ENCODE measurements around the gene GLTP. TPM values are rescaled to one million over a fixed set of nuclear protein-coding genes. Genes with fewer than 3 reads are reported as not detected.

The GLTP gene
- total RNA-seq, 1 experiment from 2014 or later = 78.2 TPM

DNA sequence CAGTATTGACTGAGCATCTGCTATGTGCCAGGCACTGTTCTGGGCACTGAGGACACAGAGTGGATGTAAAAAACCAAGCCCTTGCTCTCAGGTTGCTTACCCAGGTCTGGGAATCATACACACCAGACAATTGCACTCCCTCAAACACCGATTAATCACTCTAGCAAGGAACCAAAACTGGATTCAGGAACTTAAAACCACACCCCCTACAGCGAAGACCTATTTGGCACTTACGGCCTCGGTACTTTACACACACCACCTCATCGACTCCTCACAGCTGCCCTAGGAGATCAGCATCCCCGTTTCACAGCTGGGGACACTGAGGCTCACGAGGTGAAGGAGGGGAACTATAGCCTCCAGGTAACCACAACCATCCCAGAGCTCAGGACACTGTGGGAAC, 1.6 kb downstream of the GLTP start:
- Histone ChIP-seq H3K27ac (ENCODE audit: low read length) (no peak overlapping the region), H3K36me3 (ENCODE audit: low read depth, low read length) (no peaks in the 10 kb centered on the region), H3K27me3 (ENCODE audit: low read length) (no peaks in the 10 kb centered on the region), H3K9ac (ENCODE audit: low read length) (no peak overlapping the region), H3K4me3 (ENCODE audit: low read length) (peak overlapping the region; percentile 84), H3F3A (ENCODE audit: low read length, unreplicated experiment) (no peaks in the 10 kb centered on the region), H3K4me2 (ENCODE audit: low read length) (peak overlapping the region; percentile 93), H4K20me1 (ENCODE audit: low read length) (no peaks in the 10 kb centered on the region; the same call in 1 of the 2 replicates), H2AFZ (ENCODE audit: low read length) (peak overlapping the region; percentile 78; the same call in 1 of the 2 replicates), H3K9me3 (ENCODE audit: low read length) (no peaks in the 10 kb centered on the region), H3K9me2 (replicated peaks; ENCODE audit: low read length) (no peaks in the 10 kb centered on the region), H3K79me2 (ENCODE audit: low read length) (peaks cover 58% of the 10 kb centered on the region), H3K4me1 (ENCODE audit: insufficient read depth, low read length) (peaks cover 47% of the 10 kb centered on the region)
- CTCF ChIA-PET = no interaction called here
- no TSS peak for BruUV-seq (replicated peaks)
- no peak for DNase-seq
- intact Hi-C loops (cut with micrococcal nuclease) = no loop called here
- POLR2A ChIA-PET (ENCODE audit: unreplicated experiment) = no interaction called here
- ATAC-seq = no peak
- TF ChIP-seq EZH2phosphoT487 (IDR thresholded peaks at IDR 0.05; ENCODE audit: borderline replicate concordance, low read length) (no peak), EZH2 (IDR thresholded peaks at IDR 0.05; ENCODE audit: low read length, unreplicated experiment) (no peak)
- TF ChIP-seq, protein P1, sequence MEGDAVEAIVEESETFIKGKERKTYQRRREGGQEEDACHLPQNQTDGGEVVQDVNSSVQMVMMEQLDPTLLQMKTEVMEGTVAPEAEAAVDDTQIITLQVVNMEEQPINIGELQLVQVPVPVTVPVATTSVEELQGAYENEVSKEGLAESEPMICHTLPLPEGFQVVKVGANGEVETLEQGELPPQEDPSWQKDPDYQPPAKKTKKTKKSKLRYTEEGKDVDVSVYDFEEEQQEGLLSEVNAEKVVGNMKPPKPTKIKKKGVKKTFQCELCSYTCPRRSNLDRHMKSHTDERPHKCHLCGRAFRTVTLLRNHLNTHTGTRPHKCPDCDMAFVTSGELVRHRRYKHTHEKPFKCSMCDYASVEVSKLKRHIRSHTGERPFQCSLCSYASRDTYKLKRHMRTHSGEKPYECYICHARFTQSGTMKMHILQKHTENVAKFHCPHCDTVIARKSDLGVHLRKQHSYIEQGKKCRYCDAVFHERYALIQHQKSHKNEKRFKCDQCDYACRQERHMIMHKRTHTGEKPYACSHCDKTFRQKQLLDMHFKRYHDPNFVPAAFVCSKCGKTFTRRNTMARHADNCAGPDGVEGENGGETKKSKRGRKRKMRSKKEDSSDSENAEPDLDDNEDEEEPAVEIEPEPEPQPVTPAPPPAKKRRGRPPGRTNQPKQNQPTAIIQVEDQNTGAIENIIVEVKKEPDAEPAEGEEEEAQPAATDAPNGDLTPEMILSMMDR (conservative IDR thresholded peaks at IDR 0.05; ENCODE audit: low read depth, low read length) = no peak

DNA sequence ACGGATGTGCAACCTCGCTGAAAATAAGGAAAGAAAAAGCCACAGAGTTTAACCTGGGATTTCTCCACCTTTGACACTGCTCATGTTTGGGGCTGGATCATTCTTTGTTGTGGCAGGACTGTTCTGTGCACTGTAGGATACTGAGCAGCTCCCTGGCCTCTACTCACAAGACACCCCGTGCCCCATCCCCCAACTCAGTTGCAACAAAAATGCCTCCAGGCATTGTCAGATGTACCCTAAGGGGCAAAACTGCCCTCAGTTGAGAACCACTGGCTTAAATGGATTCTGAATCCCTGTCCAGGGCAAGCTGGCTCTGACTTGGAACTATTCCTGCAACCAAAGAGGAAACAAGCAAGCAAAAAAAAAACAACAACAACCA, 2.1 kb downstream of the GLTP start:
- Histone ChIP-seq H3K9me2 (replicated peaks; ENCODE audit: low read length) (no peaks in the 10 kb centered on the region), H4K20me1 (ENCODE audit: low read length) (no peaks in the 10 kb centered on the region; the same call in 1 of the 2 replicates), H3K4me3 (ENCODE audit: low read length) (peak overlapping the region; percentile 84; the same call in 1 of the 2 replicates), H3K4me2 (ENCODE audit: low read length) (peak overlapping the region; percentile 93), H3K79me2 (ENCODE audit: low read length) (peaks cover 60% of the 10 kb centered on the region), H3K9ac (ENCODE audit: low read length) (no peak overlapping the region), H3K9me3 (ENCODE audit: low read length) (no peaks in the 10 kb centered on the region), H2AFZ (ENCODE audit: low read length) (no peak overlapping the region), H3K36me3 (ENCODE audit: low read depth, low read length) (no peaks in the 10 kb centered on the region), H3K4me1 (ENCODE audit: insufficient read depth, low read length) (peaks cover 47% of the 10 kb centered on the region), H3K27me3 (ENCODE audit: low read length) (no peaks in the 10 kb centered on the region), H3F3A (ENCODE audit: low read length, unreplicated experiment) (no peaks in the 10 kb centered on the region), H3K27ac (ENCODE audit: low read length) (no peak overlapping the region)
- no peak for TF ChIP-seq EZH2phosphoT487 (IDR thresholded peaks at IDR 0.05; ENCODE audit: borderline replicate concordance, low read length)
- TF ChIP-seq, protein P1 (conservative IDR thresholded peaks at IDR 0.05; ENCODE audit: low read depth, low read length) = no peak
- no peak for TF ChIP-seq EZH2 (IDR thresholded peaks at IDR 0.05; ENCODE audit: low read length, unreplicated experiment)
- ChIA-PET CTCF (interaction anchor here (0.5 kb wide), 1 partner anchor 33 kb away, joined by 11 read pairs; no protein-coding TSS in a partner anchor), POLR2A (ENCODE audit: unreplicated experiment) (no interaction called here)
- no peak for DNase-seq
- intact Hi-C loops (cut with micrococcal nuclease) = no loop called here
- BruUV-seq (replicated peaks) = no TSS peak
- ATAC-seq = no peak

- CTCF ChIA-PET = interaction anchor here (0.5 kb wide), 1 partner anchor 34 kb away, joined by 11 read pairs; no protein-coding TSS in a partner anchor
- Histone ChIP-seq H3K9me3 (ENCODE audit: low read length) (no peaks in the 10 kb centered on the region), H3K4me2 (ENCODE audit: low read length) (peak overlapping the region; percentile 93), H3K9ac (ENCODE audit: low read length) (no peak overlapping the region), H3K27ac (ENCODE audit: low read length) (no peak overlapping the region), H3K4me1 (ENCODE audit: insufficient read depth, low read length) (peaks cover 47% of the 10 kb centered on the region), H3K4me3 (ENCODE audit: low read length) (no peak overlapping the region), H3K27me3 (ENCODE audit: low read length) (no peaks in the 10 kb centered on the region), H3F3A (ENCODE audit: low read length, unreplicated experiment) (no peaks in the 10 kb centered on the region), H3K36me3 (ENCODE audit: low read depth, low read length) (no peaks in the 10 kb centered on the region), H4K20me1 (ENCODE audit: low read length) (no peaks in the 10 kb centered on the region; the same call in 1 of the 2 replicates), H3K9me2 (replicated peaks; ENCODE audit: low read length) (no peaks in the 10 kb centered on the region), H3K79me2 (ENCODE audit: low read length) (peaks cover 60% of the 10 kb centered on the region), H2AFZ (ENCODE audit: low read length) (no peak overlapping the region)
- no TSS peak for BruUV-seq (replicated peaks)
- DNase-seq (no peak), ATAC-seq (no peak)
- intact Hi-C loops (cut with micrococcal nuclease) = no loop called here
- TF ChIP-seq EZH2 (IDR thresholded peaks at IDR 0.05; ENCODE audit: low read length, unreplicated experiment) (no peak), EZH2phosphoT487 (IDR thresholded peaks at IDR 0.05; ENCODE audit: borderline replicate concordance, low read length) (no peak)
- TF ChIP-seq, protein P1 (conservative IDR thresholded peaks at IDR 0.05; ENCODE audit: low read depth, low read length) = no peak
- POLR2A ChIA-PET (ENCODE audit: unreplicated experiment) = no interaction called here
These were observed 2.7 kb downstream of the GLTP start for GRCh38 chr12:109877504-109878246.

Data from PC-3 (cell line).